HG03520 (cell line): Measurements from ENCODE around the gene TSN.
A peak's percentile ranks its signal among the peaks of the same experiment; 100 is the strongest.

Source experiments
- ATAC-seq: cut with Tn5 transposase; IDR thresholded peaks from one replicate; pipeline ENCODE4 v1.9.1; 2021; ENCODE audit warnings: mild to moderate bottlenecking, moderate library complexity; ENCODE audit not compliant: unreplicated experiment

Gene TSN

GRCh38 chr2:121741450-121741849 is 14.0 kb upstream of the TSN start:
- no peak for ATAC-seq

- no peak for ATAC-seq
Observed at GRCh38 chr2:121746071-121746578, 9.3 kb upstream of the TSN start.

GRCh38 chr2:121748202-121748601 is 7.2 kb upstream of the TSN start:
- ATAC-seq = peak; percentile 50

- ATAC-seq = no peak
Observed at GRCh38 chr2:121754851-121755236, 607 bp upstream of the TSN start.

- no peak for ATAC-seq
Observed at GRCh38 chr2:121764681-121765228, 9.3 kb downstream of the TSN start.

- ATAC-seq = no peak
Observed at GRCh38 chr2:121766624-121767023, 11.2 kb downstream of the TSN start.

- no peak for ATAC-seq
Observed at GRCh38 chr2:121768143-121768755, 12.8 kb downstream of the TSN start.

GRCh38 chr2:121771976-121772742 is 16.7 kb downstream of the TSN start:
- ATAC-seq = no peak

GRCh38 chr2:121774235-121774634 is 18.8 kb downstream of the TSN start:
- no peak for ATAC-seq

- ATAC-seq = no peak
Observed at GRCh38 chr2:121776361-121776760, 20.9 kb downstream of the TSN start.

GRCh38 chr2:121776885-121777698 is 21.6 kb downstream of the TSN start:
- no peak for ATAC-seq

- ATAC-seq = no peak
Observed at GRCh38 chr2:121777699-121778058, 22.2 kb downstream of the TSN start.

GRCh38 chr2:121778741-121779487 is 23.5 kb downstream of the TSN start:
- ATAC-seq = no peak

- ATAC-seq = no peak
Observed at GRCh38 chr2:121783180-121783579, 27.7 kb downstream of the TSN start.

GRCh38 chr2:121788685-121789084 is 33.2 kb downstream of the TSN start:
- no peak for ATAC-seq

- ATAC-seq = no peak
Observed at GRCh38 chr2:121790276-121790956, 35.0 kb downstream of the TSN start.

GRCh38 chr2:121791290-121791689 is 35.8 kb downstream of the TSN start:
- ATAC-seq = no peak

- no peak for ATAC-seq
Observed at GRCh38 chr2:121791801-121792221, 36.4 kb downstream of the TSN start.

GRCh38 chr2:121793816-121794215 is 38.4 kb downstream of the TSN start:
- no peak for ATAC-seq

- no peak for ATAC-seq
Observed at GRCh38 chr2:121794233-121794632, 38.8 kb downstream of the TSN start.
